Measurements from ENCODE around the gene LATS2. TPM values are rescaled to one million over a fixed set of nuclear protein-coding genes. Genes with fewer than 3 reads are reported as not detected.

LATS2 gene
- total and polyA plus RNA-seq, 4 donors: 8.1 to 12.1 (median 8.6) TPM

- Histone ChIP-seq H3K4me3 (ENCODE audit: low read depth, low read length) (no peak overlapping the region), H3K36me3 (ENCODE audit: control insufficient read depth, insufficient read depth, low read length) (peaks cover 34% of the 10 kb centered on the region), H3K27ac (ENCODE audit: low read depth, low read length) (no peak overlapping the region), H3K27me3 (ENCODE audit: control insufficient read depth, insufficient read depth, low read length) (no peaks in the 10 kb centered on the region), H3K9me3 (ENCODE audit: control insufficient read depth, insufficient read depth, low read length) (no peaks in the 10 kb centered on the region), H3K4me1 (ENCODE audit: control insufficient read depth, insufficient read depth, low read length) (peaks cover 3% of the 10 kb centered on the region)
- DNase-seq (ENCODE audit: low read depth in 4 of 6, low spot score in 6 of 6): no peak
- WGBS (ENCODE audit: insufficient coverage): 89% methylated on average over 7 of the region's 14 CpGs
Measured at GRCh38 chr13:20990910-20991525, 70.4 kb downstream of the LATS2 start.

- H3K4me1 ChIP-seq (ENCODE audit: control insufficient read depth, insufficient read depth, low read length): peaks cover 3% of the 10 kb centered on the region
- H3K27me3 ChIP-seq (ENCODE audit: control insufficient read depth, insufficient read depth, low read length): no peaks in the 10 kb centered on the region
- peaks cover 34% of the 10 kb centered on the region for H3K36me3 ChIP-seq (ENCODE audit: control insufficient read depth, insufficient read depth, low read length)
- H3K4me3 ChIP-seq (ENCODE audit: low read depth, low read length): no peak overlapping the region
- no peak overlapping the region for H3K27ac ChIP-seq (ENCODE audit: low read depth, low read length)
- H3K9me3 ChIP-seq (ENCODE audit: control insufficient read depth, insufficient read depth, low read length): no peaks in the 10 kb centered on the region
- 78% methylated on average over 7 of the region's 9 CpGs for WGBS (ENCODE audit: insufficient coverage)
- no peak for DNase-seq (ENCODE audit: low read depth in 4 of 6, low spot score in 6 of 6)
Measured at GRCh38 chr13:20989656-20990321, 71.6 kb downstream of the LATS2 start.

DNA sequence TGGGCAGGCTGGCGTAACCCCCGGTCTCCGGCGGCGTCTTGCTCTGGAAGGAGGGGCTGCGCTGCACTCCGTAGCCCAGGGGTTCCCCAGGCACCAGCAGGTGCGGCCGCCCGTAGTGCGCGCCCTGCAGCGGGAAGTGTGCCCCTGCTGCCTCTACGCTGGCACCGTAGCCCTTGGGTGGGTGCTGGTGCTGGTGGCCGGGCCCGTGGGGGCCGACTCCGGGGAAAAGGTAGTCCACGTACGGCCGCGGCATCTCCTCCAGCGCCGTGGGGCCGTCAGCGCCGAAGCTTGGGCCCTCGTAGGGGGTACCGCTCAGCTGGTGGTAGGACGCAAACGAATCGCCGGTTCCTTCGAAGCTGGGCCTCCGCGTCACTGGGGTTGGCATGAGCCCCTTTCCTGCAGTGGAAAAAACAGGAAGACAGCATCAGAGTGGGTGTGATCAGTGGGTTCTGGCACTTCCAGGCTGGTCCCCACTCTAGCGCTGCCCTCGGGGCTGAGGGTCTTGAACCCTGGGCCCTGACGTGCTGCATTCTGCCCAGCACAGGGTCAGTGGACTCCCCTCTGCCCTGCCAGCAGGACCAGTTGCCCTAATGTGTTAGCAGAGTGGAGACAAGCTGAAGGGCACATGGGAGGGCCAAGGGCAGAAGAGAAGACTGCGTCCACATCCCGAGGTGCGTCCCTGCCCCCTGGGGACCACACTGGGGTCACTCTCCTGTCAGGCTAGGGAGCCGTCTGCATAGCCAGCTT is 72.3 kb downstream of the LATS2 start:
- peaks cover 34% of the 10 kb centered on the region for H3K36me3 ChIP-seq (ENCODE audit: control insufficient read depth, insufficient read depth, low read length)
- DNase-seq (ENCODE audit: low read depth in 4 of 6, low spot score in 6 of 6): no peak
- no peak overlapping the region for H3K27ac ChIP-seq (ENCODE audit: low read depth, low read length)
- H3K4me3 ChIP-seq (ENCODE audit: low read depth, low read length): no peak overlapping the region
- no peaks in the 10 kb centered on the region for H3K27me3 ChIP-seq (ENCODE audit: control insufficient read depth, insufficient read depth, low read length)
- 94% methylated on average over 42 of the region's 44 CpGs for WGBS (ENCODE audit: insufficient coverage)
- no peaks in the 10 kb centered on the region for H3K9me3 ChIP-seq (ENCODE audit: control insufficient read depth, insufficient read depth, low read length)
- H3K4me1 ChIP-seq (ENCODE audit: control insufficient read depth, insufficient read depth, low read length): peaks cover 3% of the 10 kb centered on the region

DNA sequence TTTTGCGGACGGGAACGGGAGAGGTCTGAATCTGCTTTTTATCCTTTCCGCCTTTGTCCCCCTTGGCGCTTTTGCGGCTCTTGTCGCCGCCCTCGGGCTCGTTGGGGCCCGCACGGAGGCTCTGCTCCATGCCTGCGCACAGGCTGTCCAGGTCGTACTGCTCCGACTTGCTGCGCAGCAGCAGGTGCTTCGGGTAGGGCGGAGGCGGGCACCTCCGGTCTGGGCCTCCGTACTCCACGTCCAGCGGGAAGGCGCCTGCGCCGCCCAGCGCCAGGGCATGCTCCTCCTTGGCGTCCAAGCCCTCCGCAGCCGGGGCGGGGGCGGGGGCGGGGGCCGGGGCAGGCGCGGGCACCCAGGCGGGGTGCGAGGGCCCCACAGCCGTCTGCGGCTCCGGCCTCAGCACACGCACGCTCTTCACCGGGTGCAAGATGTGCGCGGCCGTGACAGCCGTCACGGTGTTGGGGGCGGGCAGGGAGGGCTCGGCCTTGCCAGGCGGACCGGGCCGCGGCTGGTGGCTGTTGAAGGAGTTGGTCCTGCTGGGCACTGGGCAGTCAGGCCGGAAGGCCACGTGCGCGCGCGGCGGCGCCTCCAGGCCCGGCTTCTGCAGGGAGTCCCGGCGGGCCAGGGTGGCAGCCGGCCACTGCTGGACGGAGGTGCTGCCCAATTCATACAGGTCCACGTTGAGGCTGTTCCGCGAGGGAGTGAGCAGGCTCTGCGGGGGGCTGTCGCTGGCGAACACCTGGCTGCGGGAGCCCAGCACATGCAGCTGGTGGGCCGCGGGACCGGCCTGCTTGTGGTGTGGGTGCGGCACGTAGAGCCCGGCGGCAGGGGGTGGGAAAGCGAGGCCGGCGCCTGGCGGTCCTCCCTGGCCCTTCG is 73.1 kb downstream of the LATS2 start:
- 96% methylated on average over 74 of the region's 87 CpGs for WGBS (ENCODE audit: insufficient coverage)
- DNase-seq (ENCODE audit: low read depth in 4 of 6, low spot score in 6 of 6): no peak
- H3K27ac ChIP-seq (ENCODE audit: low read depth, low read length): no peak overlapping the region
- peaks cover 36% of the 10 kb centered on the region for H3K36me3 ChIP-seq (ENCODE audit: control insufficient read depth, insufficient read depth, low read length)
- H3K9me3 ChIP-seq (ENCODE audit: control insufficient read depth, insufficient read depth, low read length): no peaks in the 10 kb centered on the region
- peaks cover 3% of the 10 kb centered on the region for H3K4me1 ChIP-seq (ENCODE audit: control insufficient read depth, insufficient read depth, low read length)
- H3K27me3 ChIP-seq (ENCODE audit: control insufficient read depth, insufficient read depth, low read length): no peaks in the 10 kb centered on the region
- no peak overlapping the region for H3K4me3 ChIP-seq (ENCODE audit: low read depth, low read length)

GRCh38 chr13:20987599-20987998 is 73.8 kb downstream of the LATS2 start:
- Histone ChIP-seq H3K27ac (ENCODE audit: low read depth, low read length) (no peak overlapping the region), H3K9me3 (ENCODE audit: control insufficient read depth, insufficient read depth, low read length) (no peaks in the 10 kb centered on the region), H3K27me3 (ENCODE audit: control insufficient read depth, insufficient read depth, low read length) (no peaks in the 10 kb centered on the region), H3K36me3 (ENCODE audit: control insufficient read depth, insufficient read depth, low read length) (peaks cover 37% of the 10 kb centered on the region), H3K4me1 (ENCODE audit: control insufficient read depth, insufficient read depth, low read length) (peaks cover 3% of the 10 kb centered on the region), H3K4me3 (ENCODE audit: low read depth, low read length) (no peak overlapping the region)
- DNase-seq (ENCODE audit: low read depth in 4 of 6, low spot score in 6 of 6): no peak
- WGBS (ENCODE audit: insufficient coverage): 97% methylated on average over 11 of the region's 11 CpGs

GRCh38 chr13:20984879-20985278 is 76.5 kb downstream of the LATS2 start:
- Histone ChIP-seq H3K27ac (ENCODE audit: low read depth, low read length) (no peak overlapping the region), H3K36me3 (ENCODE audit: control insufficient read depth, insufficient read depth, low read length) (peaks cover 40% of the 10 kb centered on the region), H3K9me3 (ENCODE audit: control insufficient read depth, insufficient read depth, low read length) (no peaks in the 10 kb centered on the region), H3K4me1 (ENCODE audit: control insufficient read depth, insufficient read depth, low read length) (peaks cover 1% of the 10 kb centered on the region), H3K4me3 (ENCODE audit: low read depth, low read length) (no peak overlapping the region), H3K27me3 (ENCODE audit: control insufficient read depth, insufficient read depth, low read length) (no peaks in the 10 kb centered on the region)
- WGBS (ENCODE audit: insufficient coverage): no CpG with 5 or more reads among the region's 2 CpGs
- no peak for DNase-seq (ENCODE audit: low read depth in 4 of 6, low spot score in 6 of 6)

GRCh38 chr13:20983386-20983785 is 78.0 kb downstream of the LATS2 start:
- H3K36me3 ChIP-seq (ENCODE audit: control insufficient read depth, insufficient read depth, low read length): peaks cover 29% of the 10 kb centered on the region
- no peaks in the 10 kb centered on the region for H3K9me3 ChIP-seq (ENCODE audit: control insufficient read depth, insufficient read depth, low read length)
- H3K4me1 ChIP-seq (ENCODE audit: control insufficient read depth, insufficient read depth, low read length): no peaks in the 10 kb centered on the region
- H3K4me3 ChIP-seq (ENCODE audit: low read depth, low read length): no peak overlapping the region
- H3K27me3 ChIP-seq (ENCODE audit: control insufficient read depth, insufficient read depth, low read length): no peaks in the 10 kb centered on the region
- DNase-seq (ENCODE audit: low read depth in 4 of 6, low spot score in 6 of 6): no peak
- WGBS (ENCODE audit: insufficient coverage): over 99% methylated on average over 9 of the region's 11 CpGs
- H3K27ac ChIP-seq (ENCODE audit: low read depth, low read length): no peak overlapping the region

GRCh38 chr13:20981370-20982095 is 79.9 kb downstream of the LATS2 start:
- no peaks in the 10 kb centered on the region for H3K27me3 ChIP-seq (ENCODE audit: control insufficient read depth, insufficient read depth, low read length)
- H3K4me1 ChIP-seq (ENCODE audit: control insufficient read depth, insufficient read depth, low read length): no peaks in the 10 kb centered on the region
- H3K36me3 ChIP-seq (ENCODE audit: control insufficient read depth, insufficient read depth, low read length): peaks cover 22% of the 10 kb centered on the region
- DNase-seq (ENCODE audit: low read depth in 4 of 6, low spot score in 6 of 6): no peak
- H3K4me3 ChIP-seq (ENCODE audit: low read depth, low read length): no peak overlapping the region
- H3K27ac ChIP-seq (ENCODE audit: low read depth, low read length): no peak overlapping the region
- 91% methylated on average over 15 of the region's 18 CpGs for whole genome bisulfite sequencing (ENCODE audit: insufficient coverage)
- H3K9me3 ChIP-seq (ENCODE audit: control insufficient read depth, insufficient read depth, low read length): no peaks in the 10 kb centered on the region

GRCh38 chr13:20980899-20981298 is 80.5 kb downstream of the LATS2 start:
- WGBS (ENCODE audit: insufficient coverage): 100% methylated on average over 4 of the region's 4 CpGs
- H3K4me1 ChIP-seq (ENCODE audit: control insufficient read depth, insufficient read depth, low read length): no peaks in the 10 kb centered on the region
- DNase-seq (ENCODE audit: low read depth in 4 of 6, low spot score in 6 of 6): no peak
- peaks cover 22% of the 10 kb centered on the region for H3K36me3 ChIP-seq (ENCODE audit: control insufficient read depth, insufficient read depth, low read length)
- no peak overlapping the region for H3K4me3 ChIP-seq (ENCODE audit: low read depth, low read length)
- H3K27ac ChIP-seq (ENCODE audit: low read depth, low read length): no peak overlapping the region
- no peaks in the 10 kb centered on the region for H3K27me3 ChIP-seq (ENCODE audit: control insufficient read depth, insufficient read depth, low read length)
- no peaks in the 10 kb centered on the region for H3K9me3 ChIP-seq (ENCODE audit: control insufficient read depth, insufficient read depth, low read length)
